ENCODE measurements around the gene DAB2.
"Not testable (repeated sequence)": the region's sequence is repeated elsewhere in the genome, so short reads cannot be mapped to it uniquely, and the experiment has no call there.

Gene DAB2

GRCh38 chr5:39405083-39405843, 19.5 kb downstream of the DAB2 start:
- no peak for TF ChIP-seq CTCF (IDR thresholded peaks at IDR 0.05; ENCODE audit: insufficient read depth, low read depth, low read length, missing control alignments)
- no peak for DNase-seq (ENCODE audit: low read depth)
- no peak overlapping the region for H3K4me3 ChIP-seq (ENCODE audit: low read depth, low read length)

- DNase-seq (ENCODE audit: low read depth), result not testable (repeated sequence)
Measured at GRCh38 chr5:39403761-39404160, 21.0 kb downstream of the DAB2 start.

GRCh38 chr5:39402140-39402539, 22.6 kb downstream of the DAB2 start:
- H3K4me3 ChIP-seq (ENCODE audit: low read depth, low read length); DNase-seq (ENCODE audit: low read depth): not testable (repeated sequence)

More at GRCh38 chr5:39403761-39404160, 21.0 kb downstream of the DAB2 start:
- H3K4me3 ChIP-seq (ENCODE audit: low read depth, low read length), result not testable (repeated sequence)

- H3K4me3 ChIP-seq (ENCODE audit: low read depth, low read length), result no peak overlapping the region
- no peak for TF ChIP-seq CTCF (IDR thresholded peaks at IDR 0.05; ENCODE audit: insufficient read depth, low read depth, low read length, missing control alignments)
- DNase-seq (ENCODE audit: low read depth), result no peak
Measured at GRCh38 chr5:39400713-39401578, 23.8 kb downstream of the DAB2 start.

- H3K4me3 ChIP-seq (ENCODE audit: low read depth, low read length), result no peak overlapping the region
- no peak for TF ChIP-seq CTCF (IDR thresholded peaks at IDR 0.05; ENCODE audit: insufficient read depth, low read depth, low read length, missing control alignments)
- DNase-seq (ENCODE audit: low read depth), result no peak
Measured at GRCh38 chr5:39399135-39400036, 25.4 kb downstream of the DAB2 start.

GRCh38 chr5:39396843-39397242, 27.9 kb downstream of the DAB2 start:
- H3K4me3 ChIP-seq (ENCODE audit: low read depth, low read length), result no peak overlapping the region
- TF ChIP-seq CTCF (IDR thresholded peaks at IDR 0.05; ENCODE audit: insufficient read depth, low read depth, low read length, missing control alignments), result no peak
- DNase-seq (ENCODE audit: low read depth), result no peak

- no peak overlapping the region for H3K4me3 ChIP-seq (ENCODE audit: low read depth, low read length)
- no peak for TF ChIP-seq CTCF (IDR thresholded peaks at IDR 0.05; ENCODE audit: insufficient read depth, low read depth, low read length, missing control alignments)
- no peak for DNase-seq (ENCODE audit: low read depth)
Measured at GRCh38 chr5:39395521-39395920, 29.3 kb downstream of the DAB2 start.
